Spleen (tissue), 11 donors: ENCODE measurements around the gene SLC44A1. TPM values are rescaled to one million over a fixed set of nuclear protein-coding genes. Genes with fewer than 3 reads are reported as not detected.
A peak's percentile ranks its signal among the peaks of the same experiment; 100 is the strongest.

ENCODE experiments used
- DNase-seq: peaks from one replicate; pipeline ENCODE4 v3.0.0-alpha.2; 2020
- H3K27ac ChIP-seq, 8 donors: fragments of 200-600 bp; sonication (generic) in 7 of 8; 1 replicate in 4 of 8; 2 replicates in 4 of 8; pipeline versions ENCODE4 v1.5.0 to v1.8.0; 2016 to 2021; ENCODE audit warnings: inconsistent platforms in 4 of 8, mild to moderate bottlenecking in 4 of 8, moderate library complexity in 1 of 8
- H3K27me3 ChIP-seq, 7 donors: fragments of 200-600 bp; sonication (generic) in 6 of 7; replicated peaks in 1 of 7; 1 replicate in 4 of 7; 2 replicates in 3 of 7; pipeline versions ENCODE4 v1.5.0 to v1.8.0; 2016 to 2021; ENCODE audit warnings: inconsistent platforms in 3 of 7, mild to moderate bottlenecking in 1 of 7
- H3K36me3 ChIP-seq, 6 donors: fragments of 200-600 bp; sonication (generic) in 5 of 6; 1 replicate in 4 of 6; 2 replicates in 2 of 6; pipeline versions ENCODE4 v1.5.0 to v1.8.0; 2016 to 2021; ENCODE audit warnings: inconsistent platforms in 2 of 6
- H3K4me1 ChIP-seq, 6 donors: fragments of 200-600 bp; sonication (generic) in 5 of 6; 1 replicate in 3 of 6; 2 replicates in 3 of 6; pipeline versions ENCODE4 v1.5.0 to v1.8.0; 2016 to 2021; ENCODE audit warnings: inconsistent platforms in 3 of 6
- H3K4me3 ChIP-seq, 8 donors: fragments of 200-600 bp; sonication (generic) in 7 of 8; 1 replicate in 4 of 8; 2 replicates in 4 of 8; pipeline versions ENCODE4 v1.5.0 to v1.8.0; 2016 to 2021; ENCODE audit warnings: inconsistent platforms in 4 of 8, mild to moderate bottlenecking in 4 of 8, moderate library complexity in 2 of 8
- H3K9me3 ChIP-seq, 8 donors: fragments of 200-600 bp; sonication (generic) in 7 of 8; 1 replicate in 4 of 8; 2 replicates in 4 of 8; pipeline versions ENCODE4 v1.5.0 to v1.8.0; 2016 to 2021; ENCODE audit warnings: inconsistent platforms in 4 of 8
- POLR2A ChIP-seq, 3 donors: fragments of 450-650 bp; IDR thresholded peaks; one replicate each; pipeline ENCODE4 v1.5.1; 2017; ENCODE audit warnings: antibody characterized with exemption in 3 of 3, mild to moderate bottlenecking in 1 of 3
- POLR2AphosphoS5 ChIP-seq, 3 donors: sonication (generic); formaldehyde crosslinking; IDR thresholded peaks; one replicate each; pipeline ENCODE4 v1.5.1; 2017; ENCODE audit warnings: antibody characterized with exemption in 3 of 3
- WGBS, 5 donors: extraction: QIAGEN DNeasy Blood & Tissue Kit in 3 of 5; methylation state at CpG; one replicate each; pipeline versions ENCODE4 v1.1.5 to v1.1.7; 2013 to 2018; 5-methylcytosine and 5-hydroxymethylcytosine counted together
- intact Hi-C: fragments of 100-400 bp; cut with DNase I; formaldehyde crosslinking; loops from one replicate; pipeline ENCODE4 v1.15.0; 2023; ENCODE audit warnings: low total_unique reads
- polyA plus RNA-seq, 3 donors: library from polyadenylated mRNA; stranded (reverse); fragments of 200-250 nt; gene quantifications; one replicate each; pipeline ENCODE4 v1.2.1, GENCODE V29; 2013
- total RNA-seq, 7 donors: library from RNA; depleted of rRNA in 3 of 7; stranded (reverse); fragments of >200 nt in 3 of 7; fragmentation: NEBNext Ultra II Directional in 4 of 7; extraction: Animal tissue kit (Norgen Biotek cat#: 25700) in 4 of 7; gene quantifications; one replicate each; pipeline versions ENCODE4 v1.1.0 to v1.2.1, GENCODE V29; 2016 to 2021
- TF ChIP-seq, protein P1 (sequence below), 11 experiments: fragments of 200-600 bp in 7 of 11; fragments of 450-650 bp in 4 of 11; sonication (generic) in 4 of 11; IDR thresholded peaks in 8 of 11; conservative IDR thresholded peaks in 3 of 11; 1 replicate in 7 of 11; 2 replicates in 4 of 11; pipeline versions ENCODE4 v1.4.0 to v1.8.0; 2016 to 2021; ENCODE audit warnings: antibody characterized with exemption in 11 of 11, inconsistent platforms in 4 of 11, mild to moderate bottlenecking in 1 of 11
- donor health status: healthy with polysubstance abuse.
- donor health status: DM: no; HTN: no; CAD: no; lungs with moderate emphysema.
- donor health status: DM: no; HTN: no; CAD: no.
- donor health status: Bipolar disorder and iron deficiency.
- donor health status: healthy.
- donor health status: DM: no; HTN: no; CAD: no.
- donor health status: DM: yes; HTN: yes; CAD: no.

SLC44A1 gene
- total and polyA plus RNA-seq, 10 donors = 3.1 to 27.5 (median 21.9) TPM

- peaks cover 10 to 44% (median 28%) of the 10 kb centered on the region in 6 donors for H3K4me1 ChIP-seq
- no peak overlapping the region for H3K4me3 ChIP-seq
- DNase-seq = no peak
- H3K9me3 ChIP-seq = no peaks in the 10 kb centered on the region
- TF ChIP-seq, protein P1, sequence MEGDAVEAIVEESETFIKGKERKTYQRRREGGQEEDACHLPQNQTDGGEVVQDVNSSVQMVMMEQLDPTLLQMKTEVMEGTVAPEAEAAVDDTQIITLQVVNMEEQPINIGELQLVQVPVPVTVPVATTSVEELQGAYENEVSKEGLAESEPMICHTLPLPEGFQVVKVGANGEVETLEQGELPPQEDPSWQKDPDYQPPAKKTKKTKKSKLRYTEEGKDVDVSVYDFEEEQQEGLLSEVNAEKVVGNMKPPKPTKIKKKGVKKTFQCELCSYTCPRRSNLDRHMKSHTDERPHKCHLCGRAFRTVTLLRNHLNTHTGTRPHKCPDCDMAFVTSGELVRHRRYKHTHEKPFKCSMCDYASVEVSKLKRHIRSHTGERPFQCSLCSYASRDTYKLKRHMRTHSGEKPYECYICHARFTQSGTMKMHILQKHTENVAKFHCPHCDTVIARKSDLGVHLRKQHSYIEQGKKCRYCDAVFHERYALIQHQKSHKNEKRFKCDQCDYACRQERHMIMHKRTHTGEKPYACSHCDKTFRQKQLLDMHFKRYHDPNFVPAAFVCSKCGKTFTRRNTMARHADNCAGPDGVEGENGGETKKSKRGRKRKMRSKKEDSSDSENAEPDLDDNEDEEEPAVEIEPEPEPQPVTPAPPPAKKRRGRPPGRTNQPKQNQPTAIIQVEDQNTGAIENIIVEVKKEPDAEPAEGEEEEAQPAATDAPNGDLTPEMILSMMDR (IDR thresholded peaks at IDR 0.05 in 8 of 11, conservative IDR thresholded peaks at IDR 0.05 in 3 of 11) = no peak
- TF ChIP-seq POLR2A (IDR thresholded peaks at IDR 0.05) (no peak), POLR2AphosphoS5 (IDR thresholded peaks at IDR 0.05) (no peak)
- H3K27ac ChIP-seq = peak overlapping the region in 3 of 8 donors; percentile 25 to 87 (median 83)
- intact Hi-C loops = loop anchor here (10.0 kb wide), 1 partner anchor 317 kb away; the partner anchor contains the start of gene ABCA1
- no peaks in the 10 kb centered on the region for H3K36me3 ChIP-seq
- WGBS, 5 donors = 61 to 77% (median 73%) methylated on average over 2 of the region's 2 CpGs
- H3K27me3 ChIP-seq = peaks cover 0 to 5% (median 0%) of the 10 kb centered on the region in 7 donors
These were observed 2.4 kb upstream of the SLC44A1 start for GRCh38 chr9:105242062-105242461.

DNA sequence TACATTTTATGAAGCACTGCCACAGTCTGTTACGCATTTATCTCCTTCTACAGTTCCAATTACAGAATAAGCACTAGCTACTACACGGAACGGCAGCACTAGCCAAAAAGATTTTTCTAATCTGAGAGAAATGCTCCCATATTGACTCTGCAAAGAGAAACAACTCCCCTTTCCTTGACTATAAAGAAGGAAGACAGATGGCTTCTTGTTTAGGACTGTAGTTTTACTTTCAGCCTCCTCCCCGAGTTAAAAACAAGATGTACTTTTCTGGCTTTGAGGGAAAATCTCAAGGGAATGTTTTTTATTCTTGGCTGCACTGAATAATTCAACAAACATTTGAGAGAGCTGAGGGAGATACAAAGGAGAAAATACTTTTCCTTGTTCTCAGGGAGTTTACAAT lies 1.9 kb upstream of the SLC44A1 start:
- no peak overlapping the region for H3K4me3 ChIP-seq
- H3K4me1 ChIP-seq = peaks cover 10 to 49% (median 29%) of the 10 kb centered on the region in 6 donors
- no peaks in the 10 kb centered on the region for H3K9me3 ChIP-seq
- H3K27ac ChIP-seq = peak overlapping the region in 6 of 8 donors; percentile 25 to 87 (median 83)
- H3K27me3 ChIP-seq = peaks cover 0 to 5% (median 0%) of the 10 kb centered on the region in 7 donors
- no peak for DNase-seq
- no peaks in the 10 kb centered on the region for H3K36me3 ChIP-seq
- WGBS, 5 donors = 49 to 67% (median 56%) methylated on average over 4 of the region's 4 CpGs
- TF ChIP-seq POLR2AphosphoS5 (IDR thresholded peaks at IDR 0.05) (no peak), POLR2A (IDR thresholded peaks at IDR 0.05) (no peak)
- TF ChIP-seq, protein P1 (IDR thresholded peaks at IDR 0.05 in 8 of 11, conservative IDR thresholded peaks at IDR 0.05 in 3 of 11) = no peak
- intact Hi-C loops = loop anchor here (10.0 kb wide), 1 partner anchor 318 kb away; the partner anchor contains the start of gene ABCA1

DNA sequence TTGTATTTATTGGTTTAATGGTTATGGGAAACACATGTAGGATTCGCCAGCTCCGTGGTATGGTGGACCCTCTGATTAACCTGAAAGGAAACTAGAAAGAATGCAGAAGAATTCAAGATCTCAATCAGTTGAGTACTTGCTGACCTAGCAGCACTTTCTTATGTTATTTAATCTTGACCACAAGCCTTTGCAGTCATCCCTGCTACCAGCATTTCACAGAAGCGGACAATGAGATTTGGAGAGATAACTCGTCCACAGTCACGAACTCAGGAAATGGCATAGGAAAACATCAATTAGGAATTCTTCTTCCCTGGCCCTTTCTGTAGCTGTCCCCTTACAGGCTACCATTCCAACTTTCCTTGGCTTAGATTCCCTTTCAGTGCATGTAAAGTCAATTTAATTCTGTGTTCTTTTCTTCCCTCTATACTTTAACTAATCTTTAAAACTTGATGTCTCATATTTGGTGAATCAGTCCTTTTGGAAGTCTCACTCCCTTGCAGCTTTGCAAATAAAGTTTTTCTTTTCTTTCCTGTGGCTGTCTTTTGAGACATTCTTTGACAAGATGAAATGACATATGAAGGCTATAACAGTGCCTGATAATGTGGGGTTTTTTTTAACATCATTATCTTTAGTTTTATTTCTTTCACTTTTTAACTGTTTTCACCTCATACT lies 1.3 kb upstream of the SLC44A1 start:
- TF ChIP-seq POLR2A (IDR thresholded peaks at IDR 0.05) (no peak), POLR2AphosphoS5 (IDR thresholded peaks at IDR 0.05) (no peak)
- TF ChIP-seq, protein P1 (IDR thresholded peaks at IDR 0.05 in 8 of 11, conservative IDR thresholded peaks at IDR 0.05 in 3 of 11) = no peak
- Histone ChIP-seq H3K9me3 (no peaks in the 10 kb centered on the region), H3K27ac (peak overlapping the region in 6 of 8 donors; percentile 78 to 87 (median 83)), H3K4me1 (peaks cover 10 to 50% (median 32%) of the 10 kb centered on the region in 6 donors), H3K27me3 (peaks cover 0 to 5% (median 0%) of the 10 kb centered on the region in 7 donors), H3K36me3 (no peaks in the 10 kb centered on the region), H3K4me3 (no peak overlapping the region)
- intact Hi-C loops = loop anchor here (10.0 kb wide), 1 partner anchor 318 kb away; the partner anchor contains the start of gene ABCA1
- DNase-seq = no peak
- WGBS, 5 donors = 42 to 66% (median 51%) methylated on average over 5 of the region's 5 CpGs

DNA sequence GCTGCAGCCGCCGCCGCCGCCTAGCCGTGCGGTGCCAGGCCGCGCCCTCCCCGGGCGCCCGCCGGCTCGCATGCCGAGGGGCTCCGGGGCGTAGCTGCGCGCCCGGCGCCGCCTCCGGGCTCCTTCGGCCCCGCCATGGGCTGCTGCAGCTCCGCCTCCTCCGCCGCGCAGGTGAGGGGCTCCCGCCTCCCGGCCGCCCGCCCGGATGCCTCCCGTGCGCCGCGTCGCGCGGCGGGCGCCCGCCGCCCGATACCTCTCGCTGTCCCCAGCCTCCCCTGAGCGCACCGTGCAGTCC lies 230 bp downstream of the SLC44A1 start:
- Histone ChIP-seq H3K9me3 (no peaks in the 10 kb centered on the region), H3K4me1 (peaks cover 10 to 58% (median 32%) of the 10 kb centered on the region in 6 donors), H3K27me3 (peaks cover 0 to 5% (median 0%) of the 10 kb centered on the region in 7 donors), H3K36me3 (no peaks in the 10 kb centered on the region), H3K4me3 (peak overlapping the region; percentile 59 to 94 (median 90)), H3K27ac (peak overlapping the region; percentile 37 to 87 (median 83))
- intact Hi-C loops = loop anchor here (10.0 kb wide), 1 partner anchor 320 kb away; the partner anchor contains the start of gene ABCA1
- DNase-seq = no peak
- 0 to 1% (median 1%) methylated on average over 6 to 48 of the region's 48 CpGs for WGBS, 5 donors
- TF ChIP-seq, protein P1 (IDR thresholded peaks at IDR 0.05 in 8 of 11, conservative IDR thresholded peaks at IDR 0.05 in 3 of 11) = no peak
- TF ChIP-seq POLR2A (IDR thresholded peaks at IDR 0.05) (no peak), POLR2AphosphoS5 (IDR thresholded peaks at IDR 0.05) (no peak)
